NCI-H82 treated with DMSO at 0.1 percent for 48 hours (cell line): ENCODE results near the gene VSTM2L.
A peak's percentile ranks its signal among the peaks of the same experiment; 100 is the strongest.

Experiments used
- DNase-seq: peaks from one replicate; lab custom pipeline; 2025; ENCODE audit not compliant: unreplicated experiment; lab: John Stamatoyannopoulos, UW

VSTM2L gene

GRCh38 chr20:37899105-37900045 is 3.6 kb upstream of the VSTM2L start:
- no peak for DNase-seq

GRCh38 chr20:37901240-37901639 is 1.7 kb upstream of the VSTM2L start:
- no peak for DNase-seq

DNA sequence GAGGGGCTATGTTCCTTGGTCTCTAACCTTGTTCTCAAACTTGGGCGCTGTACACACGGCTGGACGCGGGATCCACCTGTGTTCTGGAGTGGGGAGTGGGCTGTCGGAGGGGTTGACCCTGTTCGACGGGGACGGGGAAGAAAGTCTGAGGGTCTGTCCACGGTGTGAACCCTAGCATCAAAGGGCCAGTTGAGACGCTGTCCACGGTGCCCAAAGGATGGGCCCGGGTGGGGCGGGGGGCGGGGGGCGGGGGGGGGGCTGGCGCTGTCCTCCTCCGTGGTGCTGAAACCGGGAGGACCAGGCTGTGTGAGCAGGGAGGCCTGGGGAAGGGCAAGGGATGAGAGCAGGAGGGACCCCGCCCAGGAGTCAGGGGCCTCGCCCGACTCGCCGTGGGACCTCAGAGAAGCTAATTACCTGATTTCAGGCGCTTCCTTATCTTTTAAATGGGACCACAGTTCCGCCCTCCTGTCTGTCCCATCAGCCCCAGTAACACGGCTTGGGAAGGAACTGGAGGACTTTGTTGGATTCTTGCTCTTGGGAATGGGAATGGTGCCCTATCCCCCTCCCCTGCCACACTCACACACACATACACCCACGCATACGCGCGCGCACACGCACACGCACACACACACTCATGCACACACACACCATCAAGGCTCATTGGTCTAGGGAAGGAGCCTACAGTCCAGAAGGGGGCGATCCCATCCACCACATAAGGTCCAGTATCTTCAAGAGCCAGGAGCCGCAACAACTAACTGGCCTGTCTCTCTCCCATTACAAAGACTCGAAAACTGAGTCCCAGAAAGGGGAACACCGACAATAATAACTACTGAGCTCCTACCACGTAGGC is 1.0 kb upstream of the VSTM2L start:
- DNase-seq = peak; percentile 31

GRCh38 chr20:37903317-37904007 is 535 bp downstream of the VSTM2L start:
- DNase-seq = no peak

GRCh38 chr20:37904008-37904642 is 1.2 kb downstream of the VSTM2L start:
- DNase-seq = no peak

- no peak for DNase-seq
Measured at GRCh38 chr20:37904845-37905373, 2.0 kb downstream of the VSTM2L start.

- no peak for DNase-seq
Measured at GRCh38 chr20:37905671-37906613, 3.0 kb downstream of the VSTM2L start.

DNA sequence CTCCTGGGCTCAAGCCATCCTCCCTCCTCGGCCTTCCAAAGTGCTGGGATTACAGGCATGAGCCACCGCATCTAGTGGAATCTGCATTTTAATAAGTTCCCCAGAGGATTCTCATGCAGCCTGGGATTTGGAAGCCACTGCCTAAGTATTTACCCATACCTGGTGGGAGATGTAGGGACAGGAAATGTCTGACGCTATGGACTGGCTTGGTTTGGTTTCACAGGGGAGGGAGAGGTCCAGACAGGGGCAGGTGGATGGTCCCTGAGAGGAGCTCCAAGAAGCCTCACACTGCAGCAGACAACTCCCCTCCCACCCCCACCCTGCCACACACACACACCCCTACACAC is 4.4 kb downstream of the VSTM2L start:
- no peak for DNase-seq

DNA sequence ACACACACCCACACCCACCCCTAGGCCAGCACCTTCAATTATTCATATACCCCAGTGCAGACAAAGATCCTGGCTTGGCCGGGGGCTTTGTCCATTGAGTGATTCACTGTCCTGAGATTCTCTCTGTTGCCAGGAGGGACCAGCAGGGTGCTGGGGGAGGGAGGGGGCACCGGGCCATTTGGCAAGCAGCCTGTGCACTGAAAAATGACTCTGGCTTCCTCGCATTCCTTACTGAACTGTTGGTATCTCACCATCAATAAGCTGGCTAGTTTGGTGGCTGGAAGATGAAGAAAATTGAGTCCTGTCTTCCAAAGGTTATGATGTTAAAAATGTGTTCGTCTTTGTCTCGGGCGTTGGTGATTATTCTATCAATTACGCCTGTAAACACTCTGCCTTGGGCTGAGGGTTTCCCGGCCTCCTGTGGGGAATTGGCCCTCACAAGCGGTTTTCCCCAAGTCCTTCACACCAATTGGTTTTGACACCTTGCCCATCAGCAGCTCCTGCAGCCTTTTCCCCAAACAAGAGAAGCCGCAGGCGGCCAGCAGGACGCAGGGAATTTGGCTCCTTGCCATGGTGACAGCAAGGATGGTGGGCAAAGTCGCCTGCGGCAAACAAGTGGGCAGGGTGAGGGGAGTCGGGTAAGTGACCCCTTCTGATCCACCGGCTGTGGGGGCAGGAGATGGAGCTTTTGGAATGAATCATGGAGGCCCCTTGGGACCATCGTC is 4.9 kb downstream of the VSTM2L start:
- DNase-seq = no peak

DNA sequence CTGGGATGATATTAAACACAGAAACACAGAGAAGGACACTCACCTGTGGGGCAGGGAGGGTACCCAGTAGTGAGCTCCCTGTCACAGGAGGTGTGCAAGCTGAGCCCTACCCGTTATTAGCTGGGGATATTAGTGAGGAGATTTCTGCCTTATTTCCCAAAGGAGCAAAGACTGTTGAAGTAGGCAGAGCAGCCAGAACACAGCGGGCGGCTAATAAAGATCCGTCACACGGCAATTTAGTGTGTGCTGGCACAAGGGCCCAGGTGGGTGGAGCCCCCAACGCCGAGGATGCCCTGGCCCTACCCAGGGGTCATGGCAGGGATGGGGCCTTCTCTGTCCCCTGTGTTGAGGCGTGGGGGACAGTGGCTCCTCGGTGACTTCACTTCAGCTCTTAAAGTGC is 8.3 kb downstream of the VSTM2L start:
- no peak for DNase-seq

- no peak for DNase-seq
Measured at GRCh38 chr20:37911838-37912281, 8.9 kb downstream of the VSTM2L start.

GRCh38 chr20:37912874-37913273 is 9.9 kb downstream of the VSTM2L start:
- no peak for DNase-seq

GRCh38 chr20:37913567-37914366 is 10.8 kb downstream of the VSTM2L start:
- no peak for DNase-seq

DNA sequence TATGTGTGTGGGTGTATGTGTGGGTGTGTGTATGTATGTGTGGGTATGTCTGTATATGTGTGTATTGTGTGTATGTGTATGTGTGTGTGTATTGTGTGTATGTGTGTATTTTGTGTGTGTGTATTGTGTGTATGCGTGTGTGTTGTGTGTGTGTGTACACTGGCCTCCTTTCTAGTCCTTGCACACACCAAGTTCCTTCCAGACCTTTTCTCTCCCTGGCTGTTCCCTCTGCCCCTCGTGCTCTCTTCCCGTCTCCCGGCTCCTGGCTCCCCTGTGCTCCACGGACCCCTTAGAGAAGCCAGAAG is 11.4 kb downstream of the VSTM2L start:
- no peak for DNase-seq

DNA sequence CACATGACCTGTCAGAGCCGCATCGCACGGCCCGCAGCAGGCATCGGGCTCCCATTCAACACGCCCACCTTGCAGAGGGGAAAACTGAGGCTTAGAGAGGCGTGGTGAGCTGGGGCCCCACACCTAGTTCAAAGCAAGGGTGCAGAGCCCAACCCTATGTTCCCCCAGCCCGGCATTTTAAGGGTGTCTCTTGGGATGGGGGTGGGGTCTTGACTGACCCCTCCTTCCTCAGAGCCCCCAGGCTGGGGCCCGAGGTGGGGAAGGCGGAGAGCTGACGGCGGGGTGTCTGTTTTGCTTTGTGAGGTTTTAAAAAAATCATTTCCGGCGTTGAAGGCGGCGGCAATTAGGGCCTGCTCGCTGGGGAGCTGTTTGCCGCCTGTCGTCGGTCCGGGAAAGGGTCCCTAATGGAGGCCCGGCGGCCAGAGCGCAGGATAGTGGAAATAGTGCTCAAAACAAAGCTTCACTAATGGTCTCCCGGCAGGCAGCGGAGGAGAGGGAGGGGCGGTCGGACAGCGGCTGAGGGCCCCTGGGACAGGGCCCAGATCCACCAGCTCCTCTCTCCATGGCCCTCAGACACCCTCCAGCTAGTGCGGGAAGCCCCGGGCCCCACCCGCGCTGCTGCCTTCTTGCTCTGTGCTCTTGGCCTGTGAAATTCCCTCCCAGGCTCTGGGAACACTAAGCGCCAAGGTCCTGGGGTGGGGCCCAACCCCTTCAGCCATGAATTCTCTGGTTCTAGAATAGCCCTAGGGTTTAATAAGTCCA is 11.9 kb downstream of the VSTM2L start:
- DNase-seq = no peak

DNA sequence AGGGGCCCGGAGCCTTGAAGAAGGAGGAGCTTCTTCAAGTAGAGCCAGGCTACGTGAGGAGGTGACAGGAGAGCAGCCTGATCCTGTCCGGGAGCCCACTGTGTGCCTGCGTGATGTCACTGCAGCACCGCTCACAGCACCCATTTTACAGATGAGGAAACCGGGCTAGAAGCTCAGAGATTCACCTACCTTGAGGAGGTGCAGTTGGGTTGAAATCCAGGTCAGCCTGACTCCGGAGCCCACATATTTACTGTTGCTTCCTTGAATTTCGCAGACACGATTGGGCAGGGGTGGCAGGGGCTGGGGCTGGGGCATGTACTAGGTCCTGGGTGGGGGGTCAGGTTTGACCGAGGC is 12.5 kb downstream of the VSTM2L start:
- DNase-seq = no peak

- no peak for DNase-seq
Measured at GRCh38 chr20:37915800-37916570, 13.1 kb downstream of the VSTM2L start.
